Keratinocyte (primary cell): ENCODE results near the gene RFPL1. TPM values are rescaled to one million over a fixed set of nuclear protein-coding genes. Genes with fewer than 3 reads are reported as not detected.

Source experiments
- DNase-seq: peaks from one replicate; pipeline ENCODE4 v3.0.0-alpha.2; 2011; ENCODE audit warnings: low read depth, missing footprints, low spot score
- FAIRE-seq: peaks from 2 replicates; lab custom pipeline; 2011; peaks lifted over from hg19 to GRCh38; lab: Jason Lieb, UNC
- H2AFZ ChIP-seq: 2 replicates; pipeline ENCODE4 v1.6.0; 2012; ENCODE audit warnings: low read length, control low read depth, inconsistent platforms; ENCODE audit not compliant: control insufficient read depth
- H3K27ac ChIP-seq: 2 replicates; pipeline ENCODE4 v1.5.1; 2011; ENCODE audit warnings: low read length; ENCODE audit not compliant: control insufficient read depth, insufficient read depth
- H3K27me3 ChIP-seq: 3 replicates; pipeline ENCODE4 v1.6.0; 2011; ENCODE audit warnings: low read length; ENCODE audit not compliant: control insufficient read depth, insufficient read depth; ENCODE audit errors: extremely low read depth
- H3K36me3 ChIP-seq, 2 experiments: 2 replicates in 1 of 2; 3 replicates in 1 of 2; pipeline ENCODE4 v1.5.1; 2011; ENCODE audit warnings: low read length in 2 of 2, mild to moderate bottlenecking in 1 of 2; ENCODE audit not compliant: control insufficient read depth in 2 of 2, insufficient read depth in 2 of 2; ENCODE audit errors: extremely low read depth in 1 of 2
- H3K4me1 ChIP-seq: 3 replicates; pipeline ENCODE4 v1.5.1; 2011; ENCODE audit warnings: low read length; ENCODE audit not compliant: control insufficient read depth, insufficient read depth; ENCODE audit errors: extremely low read depth
- H3K4me2 ChIP-seq: 3 replicates; pipeline ENCODE4 v1.6.0; 2011; ENCODE audit warnings: low read depth, low read length; ENCODE audit not compliant: control insufficient read depth, insufficient read depth; ENCODE audit errors: extremely low read depth
- H3K4me3 ChIP-seq, 3 experiments: fragments of 200-600 bp in 1 of 3; sonication (generic) in 1 of 3; 2 replicates in 2 of 3; 3 replicates in 1 of 3; pipeline ENCODE4 v1.5.1; 2011 to 2016; ENCODE audit warnings: low read length in 3 of 3, mild to moderate bottlenecking in 3 of 3, control low read depth in 2 of 3, inconsistent platforms in 1 of 3, low read depth in 1 of 3, mixed read lengths in 1 of 3, mixed run types in 1 of 3, moderate library complexity in 1 of 3; ENCODE audit not compliant: control insufficient read depth in 2 of 3, insufficient read depth in 2 of 3; ENCODE audit errors: extremely low read depth in 1 of 3
- H3K79me2 ChIP-seq: 2 replicates; pipeline ENCODE4 v1.6.0; 2012; ENCODE audit warnings: low read length; ENCODE audit not compliant: control insufficient read depth, insufficient read depth
- H3K9ac ChIP-seq: 3 replicates; pipeline ENCODE4 v1.6.0; 2011; ENCODE audit warnings: low read length; ENCODE audit not compliant: control insufficient read depth, insufficient read depth; ENCODE audit errors: extremely low read depth
- H3K9me1 ChIP-seq: 3 replicates; pipeline ENCODE4 v1.6.0; 2011; ENCODE audit warnings: low read length; ENCODE audit not compliant: control insufficient read depth, insufficient read depth; ENCODE audit errors: extremely low read depth
- H3K9me3 ChIP-seq: 2 replicates; pipeline ENCODE4 v1.5.1; 2012; ENCODE audit warnings: low read depth, low read length; ENCODE audit not compliant: control insufficient read depth
- H4K20me1 ChIP-seq: 3 replicates; pipeline ENCODE4 v1.6.0; 2011; ENCODE audit warnings: low read length; ENCODE audit not compliant: control insufficient read depth, insufficient read depth; ENCODE audit errors: extremely low read depth
- EZH2 ChIP-seq: IDR thresholded peaks from one replicate; pipeline ENCODE4 v1.6.1; 2012; ENCODE audit warnings: inconsistent platforms, mild to moderate bottlenecking, low read length, moderate library complexity
- dilution Hi-C: fragments of 300-500 bp; cut with MboI; formaldehyde crosslinking; loops from one replicate; pipeline ENCODE4 v1.7.0; 2020; ENCODE audit warnings: low sequenced_read_pairs; ENCODE audit not compliant: extremely low pct_ligation_motif_present
- polyA plus RNA-seq, 5 experiments: library from polyadenylated mRNA; depleted of rRNA in 3 of 5; stranded (reverse) in 3 of 5; stranded (forward) in 1 of 5; unstranded in 1 of 5; fragments of >200 nt; gene quantifications; 1 replicate in 1 of 5; 2 replicates in 3 of 5; 3 replicates in 1 of 5; pipeline versions ENCODE4 v1.2.1 to v1.2.3, GENCODE V29; 2011 to 2012; ENCODE audit warnings: missing spikeins in 2 of 5, low read depth in 1 of 5, low replicate concordance in 1 of 5
- TF ChIP-seq, protein P1 (sequence below), 3 experiments: IDR thresholded peaks in 1 of 3; conservative IDR thresholded peaks in 1 of 3; optimal IDR thresholded peaks in 1 of 3; 2 replicates in 2 of 3; 3 replicates in 1 of 3; pipeline versions ENCODE3 to v1.5.1; 2011; ENCODE audit warnings: low read length in 3 of 3, mild to moderate bottlenecking in 3 of 3, moderate library complexity in 2 of 3, control low read depth in 1 of 3, inconsistent platforms in 1 of 3; ENCODE audit not compliant: insufficient read depth in 2 of 3; ENCODE audit errors: extremely low read depth in 1 of 3

Gene RFPL1
- polyA plus RNA-seq, 1 donor (not counting 4 experiments of a cell fraction or from before 2014, with no cell fraction given): not detected

DNA sequence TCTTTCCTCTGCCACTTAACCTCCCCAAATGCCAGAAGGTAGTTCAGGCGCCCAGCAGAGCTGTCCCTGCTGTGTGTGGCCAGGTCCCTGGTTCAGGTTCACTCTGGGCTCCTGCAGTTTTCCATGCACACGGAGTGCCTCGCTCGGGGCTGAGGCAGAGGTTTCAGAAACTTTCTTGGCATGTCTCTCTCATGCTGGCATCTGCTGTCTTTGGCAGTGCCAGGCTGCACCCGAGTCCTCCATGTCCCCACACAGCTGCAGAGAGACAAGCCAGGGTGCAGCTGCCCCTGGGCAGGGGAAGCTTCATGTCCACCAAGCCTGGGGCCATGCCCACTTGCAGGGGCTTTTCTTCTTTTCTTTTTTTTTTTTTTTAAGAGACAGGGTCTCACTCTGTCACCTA is 34.6 kb downstream of the RFPL1 start:
- H2AFZ ChIP-seq: no peak overlapping the region
- no peak for TF ChIP-seq EZH2
- TF ChIP-seq, protein P1, sequence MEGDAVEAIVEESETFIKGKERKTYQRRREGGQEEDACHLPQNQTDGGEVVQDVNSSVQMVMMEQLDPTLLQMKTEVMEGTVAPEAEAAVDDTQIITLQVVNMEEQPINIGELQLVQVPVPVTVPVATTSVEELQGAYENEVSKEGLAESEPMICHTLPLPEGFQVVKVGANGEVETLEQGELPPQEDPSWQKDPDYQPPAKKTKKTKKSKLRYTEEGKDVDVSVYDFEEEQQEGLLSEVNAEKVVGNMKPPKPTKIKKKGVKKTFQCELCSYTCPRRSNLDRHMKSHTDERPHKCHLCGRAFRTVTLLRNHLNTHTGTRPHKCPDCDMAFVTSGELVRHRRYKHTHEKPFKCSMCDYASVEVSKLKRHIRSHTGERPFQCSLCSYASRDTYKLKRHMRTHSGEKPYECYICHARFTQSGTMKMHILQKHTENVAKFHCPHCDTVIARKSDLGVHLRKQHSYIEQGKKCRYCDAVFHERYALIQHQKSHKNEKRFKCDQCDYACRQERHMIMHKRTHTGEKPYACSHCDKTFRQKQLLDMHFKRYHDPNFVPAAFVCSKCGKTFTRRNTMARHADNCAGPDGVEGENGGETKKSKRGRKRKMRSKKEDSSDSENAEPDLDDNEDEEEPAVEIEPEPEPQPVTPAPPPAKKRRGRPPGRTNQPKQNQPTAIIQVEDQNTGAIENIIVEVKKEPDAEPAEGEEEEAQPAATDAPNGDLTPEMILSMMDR (optimal IDR thresholded peaks at IDR 0.05 in 1 of 3, IDR thresholded peaks at IDR 0.05 in 1 of 3, conservative IDR thresholded peaks at IDR 0.05 in 1 of 3; ENCODE audit: extremely low read depth in 1 of 3, insufficient read depth in 2 of 3, low read length in 3 of 3): no peak
- no peak overlapping the region for H3K4me2 ChIP-seq
- no peak overlapping the region for H3K9ac ChIP-seq
- no peaks in the 10 kb centered on the region for H3K36me3 ChIP-seq
- no peak overlapping the region for H3K4me3 ChIP-seq
- no peaks in the 10 kb centered on the region for H3K79me2 ChIP-seq
- no peaks in the 10 kb centered on the region for H3K9me3 ChIP-seq
- H3K4me1 ChIP-seq: peaks cover 19% of the 10 kb centered on the region
- no peaks in the 10 kb centered on the region for H3K9me1 ChIP-seq
- H3K27me3 ChIP-seq: peaks cover 17% of the 10 kb centered on the region
- H3K27ac ChIP-seq: no peak overlapping the region
- dilution Hi-C loops: no loop called here
- H4K20me1 ChIP-seq: no peaks in the 10 kb centered on the region
- no peak for FAIRE-seq
- no peak for DNase-seq

DNA sequence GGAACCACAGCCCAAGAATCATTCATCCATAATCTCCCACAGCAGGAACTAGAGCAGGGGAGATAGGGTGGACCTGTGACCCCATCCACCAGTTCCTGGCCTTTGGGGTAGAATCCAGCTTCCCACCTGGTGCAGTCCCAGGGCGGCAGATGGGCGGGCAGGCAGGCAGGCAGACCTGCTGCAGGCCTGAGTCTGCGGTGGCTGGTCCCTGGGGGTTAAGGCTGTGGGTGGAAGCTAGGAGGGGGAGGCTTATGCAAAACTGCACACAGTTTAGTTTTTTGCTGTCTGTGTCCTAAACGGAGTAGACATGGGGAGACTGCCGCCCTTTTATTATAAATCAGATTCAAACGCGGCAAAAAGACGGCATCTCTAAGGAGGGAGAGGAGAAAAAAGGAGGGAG is 37.2 kb downstream of the RFPL1 start:
- FAIRE-seq (no peak), DNase-seq (no peak)
- Histone ChIP-seq H3K9me3 (no peaks in the 10 kb centered on the region), H3K4me3 (no peak overlapping the region), H3K4me2 (no peak overlapping the region), H3K9me1 (no peaks in the 10 kb centered on the region), H4K20me1 (peaks cover 4% of the 10 kb centered on the region), H3K79me2 (no peaks in the 10 kb centered on the region), H3K9ac (no peak overlapping the region), H3K27ac (no peak overlapping the region), H2AFZ (no peak overlapping the region), H3K27me3 (peaks cover 42% of the 10 kb centered on the region), H3K36me3 (no peaks in the 10 kb centered on the region), H3K4me1 (no peaks in the 10 kb centered on the region)
- TF ChIP-seq, protein P1 (optimal IDR thresholded peaks at IDR 0.05 in 1 of 3, IDR thresholded peaks at IDR 0.05 in 1 of 3, conservative IDR thresholded peaks at IDR 0.05 in 1 of 3; ENCODE audit: extremely low read depth in 1 of 3, insufficient read depth in 2 of 3, low read length in 3 of 3): no peak
- TF ChIP-seq EZH2: no peak
- dilution Hi-C loops: no loop called here
